Fibroblast of lung (primary cell): ENCODE measurements around the gene GNAO1. TPM values are rescaled to one million over a fixed set of nuclear protein-coding genes. Genes with fewer than 3 reads are reported as not detected.

Experiments
- DNase-seq, 2 donors: peaks; one replicate each; pipeline versions ENCODE4 v3.0.0 to v3.0.0-alpha.2; 2010; ENCODE audit warnings: low read depth in 2 of 2
- H2AFZ ChIP-seq: 2 replicates; pipeline ENCODE4 v1.5.1; 2012; ENCODE audit warnings: low read length, control low read depth, inconsistent platforms
- H3K27ac ChIP-seq: 2 replicates; pipeline ENCODE4 v1.5.1; 2011; ENCODE audit warnings: low read length, control low read depth; ENCODE audit not compliant: insufficient read depth
- H3K27me3 ChIP-seq: 2 replicates; pipeline ENCODE4 v1.5.1; 2011; ENCODE audit warnings: mild to moderate bottlenecking, low read length; ENCODE audit not compliant: control insufficient read depth, insufficient read depth
- H3K36me3 ChIP-seq: 2 replicates; pipeline ENCODE4 v1.5.1; 2011; ENCODE audit warnings: low read length; ENCODE audit not compliant: control insufficient read depth, insufficient read depth
- H3K4me1 ChIP-seq: 2 replicates; pipeline ENCODE4 v1.5.1; 2011; ENCODE audit warnings: low read length; ENCODE audit not compliant: control insufficient read depth, insufficient read depth; ENCODE audit errors: extremely low read depth
- H3K4me2 ChIP-seq: 2 replicates; pipeline ENCODE4 v1.5.1; 2011; ENCODE audit warnings: low read length, control low read depth; ENCODE audit not compliant: insufficient read depth; ENCODE audit errors: extremely low read depth
- H3K4me3 ChIP-seq, 4 experiments: fragments of 200-600 bp in 1 of 4; sonication (generic) in 1 of 4; replicated peaks in 1 of 4; 2 replicates each; pipeline ENCODE4 v1.5.1; 2011 to 2016; ENCODE audit warnings: low read length in 4 of 4, low read depth in 3 of 4, mild to moderate bottlenecking in 3 of 4, control low read depth in 2 of 4, inconsistent platforms in 1 of 4, mixed read lengths in 1 of 4; ENCODE audit not compliant: insufficient read depth in 1 of 4; ENCODE audit errors: control extremely low read depth in 1 of 4
- H3K79me2 ChIP-seq: 2 replicates; pipeline ENCODE4 v1.5.1; 2012; ENCODE audit warnings: mild to moderate bottlenecking, low read length, inconsistent platforms; ENCODE audit not compliant: control insufficient read depth, insufficient read depth
- H3K9ac ChIP-seq: 2 replicates; pipeline ENCODE4 v1.5.1; 2011; ENCODE audit warnings: mild to moderate bottlenecking, low read length, control low read depth; ENCODE audit not compliant: insufficient read depth
- H3K9me3 ChIP-seq: 2 replicates; pipeline ENCODE4 v1.5.1; 2012; ENCODE audit warnings: low read depth, low read length; ENCODE audit not compliant: control insufficient read depth, insufficient read depth
- H4K20me1 ChIP-seq: 2 replicates; pipeline ENCODE4 v1.5.1; 2011; ENCODE audit warnings: low read length; ENCODE audit not compliant: control insufficient read depth, insufficient read depth; ENCODE audit errors: extremely low read depth
- EZH2 ChIP-seq: IDR thresholded peaks from 2 replicates; pipeline ENCODE4 v1.5.1; 2012; ENCODE audit warnings: low read length, control low read depth, mild to moderate bottlenecking; ENCODE audit errors: missing control alignments
- polyA plus RNA-seq, 2 donors: library from polyadenylated mRNA; depleted of rRNA in 1 of 2; stranded (reverse) in 1 of 2; unstranded in 1 of 2; fragments of >200 nt; gene quantifications; 2 replicates each; pipeline ENCODE4 v1.2.1, GENCODE V29; 2011 to 2012; ENCODE audit warnings: missing spikeins in 1 of 2
- total RNA-seq: library from RNA; depleted of rRNA; stranded (reverse); fragments of >200 nt; gene quantifications from 2 replicates; pipeline ENCODE4 v1.2.1, GENCODE V29; 2014
- TF ChIP-seq, protein P1 (sequence below), 2 donors: IDR thresholded peaks in 1 of 2; conservative IDR thresholded peaks in 1 of 2; 1 replicate in 1 of 2; 2 replicates in 1 of 2; pipeline ENCODE4 v1.5.1; 2011 to 2012; ENCODE audit warnings: low read length in 2 of 2, control low read depth in 1 of 2, inconsistent platforms in 1 of 2, low read depth in 1 of 2, mild to moderate bottlenecking in 1 of 2

The GNAO1 gene
- total and polyA plus RNA-seq, 2 donors (not counting 1 experiment from before 2014, with no cell fraction given): 0.14 to 0.17 TPM

DNA sequence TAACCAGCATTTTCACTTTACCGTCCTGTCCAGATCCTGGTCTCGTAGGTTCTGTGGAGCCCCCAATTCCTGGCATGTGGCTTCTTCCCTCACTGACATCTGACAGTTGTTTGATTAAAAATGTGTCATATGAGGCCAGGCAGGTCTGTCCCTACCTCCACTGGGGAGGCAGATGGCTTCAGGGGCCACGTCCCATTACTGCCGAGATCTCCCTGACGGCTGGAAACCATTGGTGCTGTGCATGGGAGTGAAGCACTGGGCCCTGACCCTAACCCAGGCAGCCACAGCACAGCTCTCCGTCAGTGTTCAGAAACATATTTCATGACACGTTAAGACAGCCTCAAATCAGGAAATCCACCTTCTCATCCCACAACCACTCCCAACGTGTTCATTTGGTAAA is 77.5 kb downstream of the GNAO1 start:
- Histone ChIP-seq H3K4me3 (no peak overlapping the region), H3K9ac (no peak overlapping the region), H3K4me2 (no peak overlapping the region), H3K27me3 (no peaks in the 10 kb centered on the region), H3K79me2 (no peaks in the 10 kb centered on the region), H2AFZ (no peak overlapping the region), H3K27ac (no peak overlapping the region), H3K4me1 (no peaks in the 10 kb centered on the region), H3K9me3 (no peaks in the 10 kb centered on the region), H4K20me1 (no peaks in the 10 kb centered on the region), H3K36me3 (no peaks in the 10 kb centered on the region)
- no peak for TF ChIP-seq EZH2
- TF ChIP-seq, protein P1, sequence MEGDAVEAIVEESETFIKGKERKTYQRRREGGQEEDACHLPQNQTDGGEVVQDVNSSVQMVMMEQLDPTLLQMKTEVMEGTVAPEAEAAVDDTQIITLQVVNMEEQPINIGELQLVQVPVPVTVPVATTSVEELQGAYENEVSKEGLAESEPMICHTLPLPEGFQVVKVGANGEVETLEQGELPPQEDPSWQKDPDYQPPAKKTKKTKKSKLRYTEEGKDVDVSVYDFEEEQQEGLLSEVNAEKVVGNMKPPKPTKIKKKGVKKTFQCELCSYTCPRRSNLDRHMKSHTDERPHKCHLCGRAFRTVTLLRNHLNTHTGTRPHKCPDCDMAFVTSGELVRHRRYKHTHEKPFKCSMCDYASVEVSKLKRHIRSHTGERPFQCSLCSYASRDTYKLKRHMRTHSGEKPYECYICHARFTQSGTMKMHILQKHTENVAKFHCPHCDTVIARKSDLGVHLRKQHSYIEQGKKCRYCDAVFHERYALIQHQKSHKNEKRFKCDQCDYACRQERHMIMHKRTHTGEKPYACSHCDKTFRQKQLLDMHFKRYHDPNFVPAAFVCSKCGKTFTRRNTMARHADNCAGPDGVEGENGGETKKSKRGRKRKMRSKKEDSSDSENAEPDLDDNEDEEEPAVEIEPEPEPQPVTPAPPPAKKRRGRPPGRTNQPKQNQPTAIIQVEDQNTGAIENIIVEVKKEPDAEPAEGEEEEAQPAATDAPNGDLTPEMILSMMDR (conservative IDR thresholded peaks at IDR 0.05 in 1 of 2, IDR thresholded peaks at IDR 0.05 in 1 of 2; ENCODE audit: low read depth in 1 of 2, low read length in 2 of 2): no peak
- no peak for DNase-seq

- no peaks in the 10 kb centered on the region for H3K27me3 ChIP-seq
- no peaks in the 10 kb centered on the region for H3K79me2 ChIP-seq
- H3K4me2 ChIP-seq: no peak overlapping the region
- no peaks in the 10 kb centered on the region for H3K9me3 ChIP-seq
- no peaks in the 10 kb centered on the region for H4K20me1 ChIP-seq
- no peak overlapping the region for H3K4me3 ChIP-seq
- no peak for TF ChIP-seq EZH2
- TF ChIP-seq, protein P1 (conservative IDR thresholded peaks at IDR 0.05 in 1 of 2, IDR thresholded peaks at IDR 0.05 in 1 of 2; ENCODE audit: low read depth in 1 of 2, low read length in 2 of 2): no peak
- no peak overlapping the region for H3K27ac ChIP-seq
- H3K4me1 ChIP-seq: no peaks in the 10 kb centered on the region
- no peak for DNase-seq
- no peak overlapping the region for H3K9ac ChIP-seq
- H2AFZ ChIP-seq: no peak overlapping the region
- H3K36me3 ChIP-seq: no peaks in the 10 kb centered on the region
Observed at GRCh38 chr16:56269281-56269680, 78.0 kb downstream of the GNAO1 start.

GRCh38 chr16:56269811-56270684 is 78.8 kb downstream of the GNAO1 start:
- H3K9ac ChIP-seq: no peak overlapping the region

More at GRCh38 chr16:56269811-56270684, 78.8 kb downstream of the GNAO1 start:
- no peak for TF ChIP-seq EZH2
- TF ChIP-seq, protein P1 (conservative IDR thresholded peaks at IDR 0.05 in 1 of 2, IDR thresholded peaks at IDR 0.05 in 1 of 2; ENCODE audit: low read depth in 1 of 2, low read length in 2 of 2): peak in 1 of 2 donors; percentile 3
- H3K9me3 ChIP-seq: no peaks in the 10 kb centered on the region
- no peak overlapping the region for H3K27ac ChIP-seq
- H3K4me3 ChIP-seq: no peak overlapping the region
- H3K79me2 ChIP-seq: no peaks in the 10 kb centered on the region
- no peak overlapping the region for H3K4me2 ChIP-seq
- no peaks in the 10 kb centered on the region for H3K27me3 ChIP-seq
- H3K4me1 ChIP-seq: no peaks in the 10 kb centered on the region
- no peak overlapping the region for H2AFZ ChIP-seq
- no peaks in the 10 kb centered on the region for H3K36me3 ChIP-seq
- H4K20me1 ChIP-seq: no peaks in the 10 kb centered on the region
- peak in 1 of 2 donors; percentile 87 for DNase-seq
